Subcutaneous abdominal adipose tissue (tissue), 5 donors: ENCODE measurements around the gene ANO10.
"Not testable (repeated sequence)": the region's sequence is repeated elsewhere in the genome, so short reads cannot be mapped to it uniquely, and the experiment has no call there.

Experiments used
- H3K27ac ChIP-seq: one replicate; pipeline ENCODE4 v1.7.0; 2013; ENCODE audit warnings: low read depth, mild to moderate bottlenecking, inconsistent platforms, low read length, moderate library complexity
- H3K27me3 ChIP-seq, 5 donors: one replicate each; pipeline ENCODE4 v1.7.0; 2013; ENCODE audit warnings: low read length in 5 of 5, inconsistent platforms in 1 of 5; ENCODE audit not compliant: control insufficient read depth in 5 of 5, insufficient read depth in 4 of 5
- H3K36me3 ChIP-seq, 5 donors: one replicate each; pipeline ENCODE4 v1.7.0; 2013; ENCODE audit warnings: low read length in 5 of 5; ENCODE audit not compliant: control insufficient read depth in 5 of 5, insufficient read depth in 5 of 5
- H3K4me1 ChIP-seq, 5 donors: one replicate each; pipeline ENCODE4 v1.7.0; 2013; ENCODE audit warnings: low read length in 5 of 5, mild to moderate bottlenecking in 3 of 5, moderate library complexity in 1 of 5; ENCODE audit not compliant: control insufficient read depth in 5 of 5, insufficient read depth in 5 of 5
- H3K4me3 ChIP-seq, 5 donors: one replicate each; pipeline ENCODE4 v1.7.0; 2013; ENCODE audit warnings: low read length in 5 of 5, low read depth in 1 of 5
- H3K9ac ChIP-seq, 5 donors: one replicate each; pipeline ENCODE4 v1.7.0; 2013; ENCODE audit warnings: low read length in 5 of 5, mild to moderate bottlenecking in 4 of 5, moderate library complexity in 3 of 5
- H3K9me3 ChIP-seq, 5 donors: one replicate each; pipeline ENCODE4 v1.7.0; 2013; ENCODE audit warnings: low read length in 5 of 5; ENCODE audit not compliant: control insufficient read depth in 5 of 5
- donor health status: healthy.
- donor health status: healthy.
- donor health status: healthy.
- donor health status: healthy.
- donor health status: healthy.

ANO10 gene, protein sequence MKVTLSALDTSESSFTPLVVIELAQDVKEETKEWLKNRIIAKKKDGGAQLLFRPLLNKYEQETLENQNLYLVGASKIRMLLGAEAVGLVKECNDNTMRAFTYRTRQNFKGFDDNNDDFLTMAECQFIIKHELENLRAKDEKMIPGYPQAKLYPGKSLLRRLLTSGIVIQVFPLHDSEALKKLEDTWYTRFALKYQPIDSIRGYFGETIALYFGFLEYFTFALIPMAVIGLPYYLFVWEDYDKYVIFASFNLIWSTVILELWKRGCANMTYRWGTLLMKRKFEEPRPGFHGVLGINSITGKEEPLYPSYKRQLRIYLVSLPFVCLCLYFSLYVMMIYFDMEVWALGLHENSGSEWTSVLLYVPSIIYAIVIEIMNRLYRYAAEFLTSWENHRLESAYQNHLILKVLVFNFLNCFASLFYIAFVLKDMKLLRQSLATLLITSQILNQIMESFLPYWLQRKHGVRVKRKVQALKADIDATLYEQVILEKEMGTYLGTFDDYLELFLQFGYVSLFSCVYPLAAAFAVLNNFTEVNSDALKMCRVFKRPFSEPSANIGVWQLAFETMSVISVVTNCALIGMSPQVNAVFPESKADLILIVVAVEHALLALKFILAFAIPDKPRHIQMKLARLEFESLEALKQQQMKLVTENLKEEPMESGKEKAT

GRCh38 chr3:43621656-43622432 lies at the start of gene ANO10:
Gene ANO10 (minus strand): TSS chr3:43622011. CDS start chr3:43605852, 16,159 bp downstream.
- Histone ChIP-seq H3K4me1 (peaks cover 0 to 18% (median 13%) of the 10 kb centered on the region in 5 donors), H3K9ac (peak within 1 kb of the TSS; percentile 56 to 89 (median 79)), H3K27me3 (no peaks in the 10 kb centered on the region), H3K27ac (peak within 1 kb of the TSS; percentile 65), H3K36me3 (no peaks in the 10 kb centered on the region), H3K4me3 (peak within 1 kb of the TSS; percentile 79 to 89 (median 85)), H3K9me3 (no peaks in the 10 kb centered on the region)

DNA sequence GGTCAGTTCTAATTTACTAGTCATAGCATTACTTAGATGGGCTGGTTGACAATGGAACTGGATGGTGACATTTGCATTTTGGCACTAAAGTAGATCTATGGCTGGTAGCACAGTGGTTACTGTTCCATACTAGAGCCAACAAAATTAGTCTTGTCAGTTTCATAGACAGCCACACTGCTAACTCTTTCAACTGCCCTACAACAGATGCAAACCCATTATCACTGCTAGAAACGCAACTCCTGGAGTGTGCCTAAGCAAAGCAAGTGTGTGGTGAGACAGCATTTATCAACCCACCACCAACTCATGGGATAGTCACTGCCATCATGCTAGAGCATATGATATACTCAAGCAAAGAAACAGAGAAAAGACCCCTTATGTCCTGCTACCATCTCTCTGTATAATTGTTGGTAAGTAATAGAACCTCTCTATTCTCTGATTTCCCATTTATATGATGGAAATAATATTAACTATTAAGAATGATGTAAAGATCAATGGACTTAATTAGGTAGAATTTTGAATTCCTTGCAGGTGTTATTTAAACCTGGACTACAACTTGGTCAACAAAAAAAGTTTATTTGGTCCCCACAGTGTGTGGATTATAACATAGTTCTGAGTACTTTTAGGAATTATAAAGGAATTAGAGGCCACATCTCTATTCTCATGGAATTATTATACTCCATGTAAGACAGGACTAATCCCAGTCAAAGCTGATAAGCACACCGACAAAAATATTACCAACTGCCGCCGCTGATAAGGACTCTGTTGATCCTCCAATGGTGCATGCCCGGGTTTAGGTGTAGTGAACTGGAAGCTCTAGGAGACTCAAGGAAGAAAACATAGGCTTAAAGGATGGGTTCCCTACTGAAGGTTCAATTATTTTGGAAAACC lies 49.1 kb upstream of the ANO10 start:
- Histone ChIP-seq H3K4me3 (no peak overlapping the region), H3K9ac (no peak overlapping the region), H3K27ac (no peak overlapping the region), H3K4me1 (no peaks in the 10 kb centered on the region), H3K27me3 (no peaks in the 10 kb centered on the region), H3K36me3 (no peaks in the 10 kb centered on the region), H3K9me3 (no peaks in the 10 kb centered on the region)

DNA sequence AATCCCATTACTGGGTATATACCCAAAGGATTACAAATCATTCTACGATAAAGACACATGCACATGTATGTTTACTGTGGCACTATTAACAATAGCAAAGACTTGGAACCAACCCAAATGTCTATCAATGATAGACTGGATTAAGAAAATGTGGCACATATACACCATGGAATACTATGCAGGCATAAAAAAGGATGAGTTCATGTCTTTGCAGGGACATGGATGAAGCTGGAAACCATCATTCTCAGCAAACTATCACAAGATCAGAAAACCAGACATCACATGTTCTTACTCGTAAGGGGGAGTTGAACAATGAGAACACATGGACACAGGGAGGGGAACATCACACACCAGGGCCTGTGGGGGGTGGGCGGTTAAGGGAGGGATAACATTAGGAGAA lies 43.2 kb upstream of the ANO10 start:
- H3K27me3 ChIP-seq, H3K4me3 ChIP-seq, H3K36me3 ChIP-seq, H3K4me1 ChIP-seq, H3K9me3 ChIP-seq, H3K27ac ChIP-seq, H3K9ac ChIP-seq: not testable (repeated sequence)

DNA sequence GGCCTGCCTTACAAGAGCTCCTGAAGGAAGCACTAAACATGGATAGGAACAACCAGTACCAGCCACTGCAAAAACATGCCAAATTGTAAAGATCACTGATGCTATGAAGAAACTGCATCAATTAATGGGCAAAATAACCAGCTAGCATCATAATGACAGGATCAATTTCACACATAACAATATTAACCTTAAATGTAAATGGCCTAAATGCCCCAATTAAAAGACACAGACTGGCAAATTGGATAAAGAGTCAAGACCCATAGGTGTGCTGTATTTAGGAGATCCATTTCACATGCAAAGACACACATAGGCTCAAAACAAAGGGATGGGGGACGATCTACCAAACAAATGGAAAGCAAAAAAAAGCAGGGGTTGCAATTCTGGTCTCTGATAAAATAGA lies 39.6 kb upstream of the ANO10 start:
- not testable (repeated sequence) for H3K4me1 ChIP-seq, H3K27me3 ChIP-seq, H3K9me3 ChIP-seq, H3K27ac ChIP-seq, H3K36me3 ChIP-seq, H3K4me3 ChIP-seq, H3K9ac ChIP-seq

DNA sequence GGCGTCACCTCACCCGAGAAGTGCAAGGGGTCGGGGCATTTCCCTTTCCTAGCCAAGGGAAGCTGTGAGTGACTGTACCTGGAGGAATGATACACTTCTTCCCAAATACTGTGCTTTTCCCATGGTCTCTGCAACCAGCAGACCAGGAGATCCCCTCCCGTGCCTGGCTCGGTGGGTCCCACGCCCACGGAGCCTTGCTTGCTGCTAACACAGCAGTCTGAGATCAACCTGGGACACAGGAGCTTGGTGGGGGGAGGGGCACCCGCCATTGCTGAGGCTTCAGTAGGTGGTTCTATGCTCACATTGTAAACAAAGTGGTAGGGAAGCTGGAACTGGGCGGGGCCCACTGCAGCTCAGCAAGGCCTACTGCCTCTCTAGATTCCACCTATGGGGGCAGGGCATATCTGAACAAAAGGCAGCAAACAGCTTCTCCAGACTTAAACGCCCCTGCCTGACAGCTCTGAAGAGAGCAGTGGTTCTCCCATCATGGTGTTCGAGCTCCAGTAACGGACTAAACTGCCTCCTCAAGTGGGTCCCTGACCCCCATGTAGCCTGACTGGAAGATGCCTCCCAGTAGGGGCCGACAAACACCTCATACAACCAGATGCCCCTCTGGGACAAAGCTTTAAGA lies 37.6 kb upstream of the ANO10 start:
- Histone ChIP-seq H3K27me3 (no peaks in the 10 kb centered on the region), H3K27ac (no peak overlapping the region), H3K9ac (no peak overlapping the region), H3K4me1 (no peaks in the 10 kb centered on the region), H3K9me3 (no peaks in the 10 kb centered on the region), H3K4me3 (no peak overlapping the region), H3K36me3 (no peaks in the 10 kb centered on the region)

- not testable (repeated sequence) for H3K36me3 ChIP-seq, H3K27me3 ChIP-seq, H3K4me1 ChIP-seq, H3K9ac ChIP-seq, H3K27ac ChIP-seq, H3K4me3 ChIP-seq, H3K9me3 ChIP-seq
Observed at GRCh38 chr3:43656390-43656789, 34.6 kb upstream of the ANO10 start.

GRCh38 chr3:43650345-43650744 lies 28.5 kb upstream of the ANO10 start:
- Histone ChIP-seq H3K4me3 (no peak overlapping the region), H3K36me3 (no peaks in the 10 kb centered on the region), H3K27ac (no peak overlapping the region), H3K9ac (no peak overlapping the region), H3K27me3 (no peaks in the 10 kb centered on the region), H3K4me1 (peaks cover 0 to 18% (median 17%) of the 10 kb centered on the region in 5 donors), H3K9me3 (no peaks in the 10 kb centered on the region)

GRCh38 chr3:43649365-43649968 lies 27.7 kb upstream of the ANO10 start:
- no peak overlapping the region for H3K27ac ChIP-seq
- peaks cover 0 to 18% (median 17%) of the 10 kb centered on the region in 5 donors for H3K4me1 ChIP-seq
- H3K9ac ChIP-seq: peak overlapping the region in 1 of 5 donors; percentile 39
- H3K27me3 ChIP-seq: no peaks in the 10 kb centered on the region
- peak overlapping the region in 3 of 5 donors; percentile 35 to 53 (median 38) for H3K4me3 ChIP-seq
- no peaks in the 10 kb centered on the region for H3K36me3 ChIP-seq
- H3K9me3 ChIP-seq: no peaks in the 10 kb centered on the region

DNA sequence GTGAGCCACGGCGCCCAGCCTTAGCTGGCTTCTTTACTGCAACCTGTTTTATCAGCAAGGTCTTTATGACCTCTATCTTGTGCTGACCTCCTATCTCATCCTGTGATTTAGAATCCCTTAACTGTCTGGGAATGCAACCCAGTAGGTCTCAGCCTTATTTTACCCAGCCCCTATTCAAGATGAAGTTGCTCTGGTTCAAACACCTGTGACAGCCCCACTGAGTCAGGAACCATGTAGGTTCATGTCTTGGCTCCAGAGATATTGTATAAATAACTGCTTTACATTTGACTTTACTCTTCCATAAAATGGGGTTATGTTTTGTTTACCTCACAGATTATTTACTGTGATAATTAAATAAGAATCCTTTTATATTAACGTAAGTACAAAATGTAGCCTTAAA lies 27.1 kb upstream of the ANO10 start:
- H3K9me3 ChIP-seq: no peaks in the 10 kb centered on the region
- H3K4me1 ChIP-seq: peaks cover 0 to 18% (median 17%) of the 10 kb centered on the region in 5 donors
- no peaks in the 10 kb centered on the region for H3K27me3 ChIP-seq
- H3K4me3 ChIP-seq: no peak overlapping the region
- no peaks in the 10 kb centered on the region for H3K36me3 ChIP-seq
- H3K9ac ChIP-seq: no peak overlapping the region
- no peak overlapping the region for H3K27ac ChIP-seq
